LoVo (cell line): ENCODE measurements around the gene TEKTIP1.
"Not testable (repeated sequence)": the region's sequence is repeated elsewhere in the genome, so short reads cannot be mapped to it uniquely, and the experiment has no call there.

ENCODE experiments used
- DNase-seq: peaks from one replicate; pipeline ENCODE4 v3.0.0-alpha.2; 2016; ENCODE audit warnings: low spot score

TEKTIP1 gene

GRCh38 chr19:3523361-3524077, 15.5 kb upstream of the TEKTIP1 start:
- DNase-seq, result no peak

- DNase-seq, result no peak
Observed at GRCh38 chr19:3524078-3524842, 14.7 kb upstream of the TEKTIP1 start.

- no peak for DNase-seq
Observed at GRCh38 chr19:3524904-3525451, 14.0 kb upstream of the TEKTIP1 start.

GRCh38 chr19:3526507-3527237, 12.3 kb upstream of the TEKTIP1 start:
- DNase-seq, result no peak

- DNase-seq, result no peak
Observed at GRCh38 chr19:3527238-3527910, 11.6 kb upstream of the TEKTIP1 start.

- DNase-seq, result no peak
Observed at GRCh38 chr19:3528080-3528479, 10.9 kb upstream of the TEKTIP1 start.

GRCh38 chr19:3528539-3529211, 10.3 kb upstream of the TEKTIP1 start:
- no peak for DNase-seq

- not testable (repeated sequence) for DNase-seq
Observed at GRCh38 chr19:3529299-3529698, 9.7 kb upstream of the TEKTIP1 start.

GRCh38 chr19:3530389-3530788, 8.6 kb upstream of the TEKTIP1 start:
- no peak for DNase-seq

- DNase-seq, result no peak
Observed at GRCh38 chr19:3531716-3532115, 7.3 kb upstream of the TEKTIP1 start.

GRCh38 chr19:3532154-3532786, 6.7 kb upstream of the TEKTIP1 start:
- DNase-seq, result no peak

GRCh38 chr19:3533033-3533432, 5.9 kb upstream of the TEKTIP1 start:
- DNase-seq, result no peak

- no peak for DNase-seq
Observed at GRCh38 chr19:3533563-3534216, 5.3 kb upstream of the TEKTIP1 start.

GRCh38 chr19:3534375-3535234, 4.4 kb upstream of the TEKTIP1 start:
- no peak for DNase-seq

GRCh38 chr19:3535235-3535535, 3.8 kb upstream of the TEKTIP1 start:
- no peak for DNase-seq

- no peak for DNase-seq
Observed at GRCh38 chr19:3535563-3535965, 3.4 kb upstream of the TEKTIP1 start.

GRCh38 chr19:3535981-3536380, 3.0 kb upstream of the TEKTIP1 start:
- no peak for DNase-seq

GRCh38 chr19:3536429-3537100, 2.4 kb upstream of the TEKTIP1 start:
- no peak for DNase-seq

GRCh38 chr19:3537101-3537437, 1.9 kb upstream of the TEKTIP1 start:
- DNase-seq, result no peak
